ENCODE measurements around the gene PTP4A1. TPM values are rescaled to one million over a fixed set of nuclear protein-coding genes. Genes with fewer than 3 reads are reported as not detected.

PTP4A1 gene
- total RNA-seq, 1 experiment from 2014 or later = 71.0 TPM

DNA sequence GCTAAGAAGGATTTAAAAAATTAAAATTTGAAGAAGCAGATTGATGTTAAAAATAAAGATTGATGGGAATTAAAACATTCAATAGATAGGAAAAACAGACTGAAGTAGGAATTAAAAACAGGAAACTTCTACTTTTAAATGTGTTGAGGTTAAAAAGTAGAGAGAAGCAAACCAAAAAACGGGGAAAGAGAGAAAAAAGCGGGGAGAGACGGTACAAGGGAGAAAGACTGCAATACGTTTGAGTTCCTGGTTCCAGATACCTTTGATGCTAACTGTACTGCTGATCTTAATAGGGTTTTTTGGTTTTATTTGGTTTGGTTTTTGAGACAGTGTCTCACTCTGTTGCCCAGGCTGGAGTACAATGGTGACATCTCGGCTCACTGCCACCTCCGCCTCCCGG lies 27.0 kb downstream of the PTP4A1 start:
- Histone ChIP-seq H3K27me3 (ENCODE audit: control insufficient read depth, insufficient read depth, low read length) (no peaks in the 10 kb centered on the region), H3K4me3 (ENCODE audit: low read depth in 2 of 2, low read length in 2 of 2) (no peak overlapping the region), H3K4me1 (ENCODE audit: control insufficient read depth, insufficient read depth, low read length) (peaks cover 6% of the 10 kb centered on the region; the same call in 1 of the 2 replicates), H3K27ac (ENCODE audit: low read length) (no peak overlapping the region), H3K9me3 (ENCODE audit: control insufficient read depth, insufficient read depth, low read depth, low read length) (no peaks in the 10 kb centered on the region), H3K36me3 (ENCODE audit: control insufficient read depth, insufficient read depth, low read length) (no peaks in the 10 kb centered on the region)
- ChIA-PET CTCF (interaction anchor here (1.1 to 2.8 kb wide), 4 partner anchors 21 to 203 kb away, joined by 3 to 20 read pairs (median 4); no protein-coding TSS in a partner anchor), POLR2A (no interaction called here)
- intact Hi-C loops (cut with micrococcal nuclease; ENCODE audit: unreplicated experiment) (loop anchor here (2.0 kb wide), 1 partner anchor 166 kb away; no protein-coding TSS in a partner anchor), in situ Hi-C loops (cut with HindIII; ENCODE audit: low pct_unique_long_range_greater_than_20kb, low sequenced_read_pairs) (no loop called here)
- no TSS peak for BruUV-seq (replicated peaks)
- DNase-seq (ENCODE audit: low read depth, low spot score) (no peak), ATAC-seq (no peak)
- TF ChIP-seq POLR2AphosphoS5 (IDR thresholded peaks at IDR 0.05; ENCODE audit: low read depth, low read length) (no peak), SIN3A (IDR thresholded peaks at IDR 0.05; ENCODE audit: borderline replicate concordance, insufficient read depth, low read depth, low read length) (no peak), TCF7L2 (IDR thresholded peaks at IDR 0.05; ENCODE audit: low read depth, low read length) (no peak)
- TF ChIP-seq, protein P1, sequence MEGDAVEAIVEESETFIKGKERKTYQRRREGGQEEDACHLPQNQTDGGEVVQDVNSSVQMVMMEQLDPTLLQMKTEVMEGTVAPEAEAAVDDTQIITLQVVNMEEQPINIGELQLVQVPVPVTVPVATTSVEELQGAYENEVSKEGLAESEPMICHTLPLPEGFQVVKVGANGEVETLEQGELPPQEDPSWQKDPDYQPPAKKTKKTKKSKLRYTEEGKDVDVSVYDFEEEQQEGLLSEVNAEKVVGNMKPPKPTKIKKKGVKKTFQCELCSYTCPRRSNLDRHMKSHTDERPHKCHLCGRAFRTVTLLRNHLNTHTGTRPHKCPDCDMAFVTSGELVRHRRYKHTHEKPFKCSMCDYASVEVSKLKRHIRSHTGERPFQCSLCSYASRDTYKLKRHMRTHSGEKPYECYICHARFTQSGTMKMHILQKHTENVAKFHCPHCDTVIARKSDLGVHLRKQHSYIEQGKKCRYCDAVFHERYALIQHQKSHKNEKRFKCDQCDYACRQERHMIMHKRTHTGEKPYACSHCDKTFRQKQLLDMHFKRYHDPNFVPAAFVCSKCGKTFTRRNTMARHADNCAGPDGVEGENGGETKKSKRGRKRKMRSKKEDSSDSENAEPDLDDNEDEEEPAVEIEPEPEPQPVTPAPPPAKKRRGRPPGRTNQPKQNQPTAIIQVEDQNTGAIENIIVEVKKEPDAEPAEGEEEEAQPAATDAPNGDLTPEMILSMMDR (IDR thresholded peaks at IDR 0.05) = no peak
- TF ChIP-seq, protein P2, sequence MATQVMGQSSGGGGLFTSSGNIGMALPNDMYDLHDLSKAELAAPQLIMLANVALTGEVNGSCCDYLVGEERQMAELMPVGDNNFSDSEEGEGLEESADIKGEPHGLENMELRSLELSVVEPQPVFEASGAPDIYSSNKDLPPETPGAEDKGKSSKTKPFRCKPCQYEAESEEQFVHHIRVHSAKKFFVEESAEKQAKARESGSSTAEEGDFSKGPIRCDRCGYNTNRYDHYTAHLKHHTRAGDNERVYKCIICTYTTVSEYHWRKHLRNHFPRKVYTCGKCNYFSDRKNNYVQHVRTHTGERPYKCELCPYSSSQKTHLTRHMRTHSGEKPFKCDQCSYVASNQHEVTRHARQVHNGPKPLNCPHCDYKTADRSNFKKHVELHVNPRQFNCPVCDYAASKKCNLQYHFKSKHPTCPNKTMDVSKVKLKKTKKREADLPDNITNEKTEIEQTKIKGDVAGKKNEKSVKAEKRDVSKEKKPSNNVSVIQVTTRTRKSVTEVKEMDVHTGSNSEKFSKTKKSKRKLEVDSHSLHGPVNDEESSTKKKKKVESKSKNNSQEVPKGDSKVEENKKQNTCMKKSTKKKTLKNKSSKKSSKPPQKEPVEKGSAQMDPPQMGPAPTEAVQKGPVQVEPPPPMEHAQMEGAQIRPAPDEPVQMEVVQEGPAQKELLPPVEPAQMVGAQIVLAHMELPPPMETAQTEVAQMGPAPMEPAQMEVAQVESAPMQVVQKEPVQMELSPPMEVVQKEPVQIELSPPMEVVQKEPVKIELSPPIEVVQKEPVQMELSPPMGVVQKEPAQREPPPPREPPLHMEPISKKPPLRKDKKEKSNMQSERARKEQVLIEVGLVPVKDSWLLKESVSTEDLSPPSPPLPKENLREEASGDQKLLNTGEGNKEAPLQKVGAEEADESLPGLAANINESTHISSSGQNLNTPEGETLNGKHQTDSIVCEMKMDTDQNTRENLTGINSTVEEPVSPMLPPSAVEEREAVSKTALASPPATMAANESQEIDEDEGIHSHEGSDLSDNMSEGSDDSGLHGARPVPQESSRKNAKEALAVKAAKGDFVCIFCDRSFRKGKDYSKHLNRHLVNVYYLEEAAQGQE (IDR thresholded peaks at IDR 0.05; ENCODE audit: insufficient read depth in 1 of 2, low read depth in 2 of 2, low read length in 1 of 2) = no peak

DNA sequence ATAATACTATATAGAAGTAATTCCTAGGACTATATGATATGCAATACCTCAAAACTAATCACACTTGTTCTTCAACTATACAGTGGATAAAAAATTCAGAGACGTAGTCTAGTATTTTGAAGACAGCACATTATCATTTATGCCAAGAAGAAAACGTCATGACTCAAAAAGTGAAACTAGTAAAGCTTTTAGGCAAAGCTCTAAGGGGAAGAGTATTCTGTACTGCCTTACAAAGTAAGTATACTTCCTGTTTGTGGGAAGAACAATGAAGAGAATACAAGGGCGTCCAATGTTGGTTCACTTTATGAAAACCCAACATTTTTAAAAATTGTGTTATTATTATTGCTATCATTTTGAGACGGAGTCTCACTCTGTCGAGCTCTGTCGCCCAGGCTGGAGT lies 27.9 kb downstream of the PTP4A1 start:
- intact Hi-C loops (cut with micrococcal nuclease; ENCODE audit: unreplicated experiment) = no loop called here
- ChIA-PET CTCF (no interaction called here), POLR2A (no interaction called here)

More for the DNA sequence above, 27.9 kb downstream of the PTP4A1 start:
- no peaks in the 10 kb centered on the region for H3K27me3 ChIP-seq (ENCODE audit: control insufficient read depth, insufficient read depth, low read length)
- H3K4me1 ChIP-seq (ENCODE audit: control insufficient read depth, insufficient read depth, low read length) = peaks cover 6% of the 10 kb centered on the region; the same call in 1 of the 2 replicates
- TF ChIP-seq TCF7L2 (IDR thresholded peaks at IDR 0.05; ENCODE audit: low read depth, low read length) (no peak), SIN3A (IDR thresholded peaks at IDR 0.05; ENCODE audit: borderline replicate concordance, insufficient read depth, low read depth, low read length) (no peak), POLR2AphosphoS5 (IDR thresholded peaks at IDR 0.05; ENCODE audit: low read depth, low read length) (no peak)
- TF ChIP-seq, protein P2 (IDR thresholded peaks at IDR 0.05; ENCODE audit: insufficient read depth in 1 of 2, low read depth in 2 of 2, low read length in 1 of 2) = no peak
- TF ChIP-seq, protein P1 (IDR thresholded peaks at IDR 0.05) = no peak
- BruUV-seq (replicated peaks) = no TSS peak
- in situ Hi-C loops (cut with HindIII; ENCODE audit: low pct_unique_long_range_greater_than_20kb, low sequenced_read_pairs) = no loop called here
- H3K4me3 ChIP-seq (ENCODE audit: low read depth in 2 of 2, low read length in 2 of 2) = no peak overlapping the region
- no peaks in the 10 kb centered on the region for H3K9me3 ChIP-seq (ENCODE audit: control insufficient read depth, insufficient read depth, low read depth, low read length)
- no peak overlapping the region for H3K27ac ChIP-seq (ENCODE audit: low read length)
- no peaks in the 10 kb centered on the region for H3K36me3 ChIP-seq (ENCODE audit: control insufficient read depth, insufficient read depth, low read length)
- no peak for ATAC-seq
- DNase-seq (ENCODE audit: low read depth, low spot score) = no peak

All from Panc1 (cell line).